Neuronal stem cell (in vitro differentiated cells): ENCODE results near the gene PLEKHM3.
A peak's percentile ranks its signal among the peaks of the same experiment; 100 is the strongest.

Experiments used
- DNase-seq: peaks from one replicate; pipeline ENCODE4 v3.0.0-alpha.2; 2013; ENCODE audit warnings: low spot score
- H2AFZ ChIP-seq: one replicate; pipeline ENCODE4 v1.6.1; 2013; ENCODE audit warnings: mild to moderate bottlenecking, low read length, inconsistent platforms
- H2AK5ac ChIP-seq: 2 replicates; pipeline ENCODE4 v1.6.1; 2013; ENCODE audit warnings: low read depth, mild to moderate bottlenecking, inconsistent platforms, low read length, moderate library complexity, mixed read lengths
- H2BK120ac ChIP-seq: 2 replicates; pipeline ENCODE4 v1.6.1; 2013; ENCODE audit warnings: low read depth, mild to moderate bottlenecking, inconsistent platforms, low read length, moderate library complexity, mixed read lengths
- H2BK12ac ChIP-seq: one replicate; pipeline ENCODE4 v1.6.1; 2013; ENCODE audit warnings: low read length, inconsistent platforms
- H2BK15ac ChIP-seq: 2 replicates; pipeline ENCODE4 v1.6.1; 2013; ENCODE audit warnings: mild to moderate bottlenecking, low read length, inconsistent platforms, mixed read lengths
- H2BK5ac ChIP-seq: one replicate; pipeline ENCODE4 v1.6.1; 2013; ENCODE audit warnings: inconsistent platforms, mild to moderate bottlenecking, low read length, moderate library complexity
- H3K14ac ChIP-seq: one replicate; pipeline ENCODE4 v1.6.1; 2013; ENCODE audit warnings: low read length, inconsistent platforms
- H3K18ac ChIP-seq: 2 replicates; pipeline ENCODE4 v1.6.1; 2013; ENCODE audit warnings: low read length, inconsistent platforms
- H3K23ac ChIP-seq: 2 replicates; pipeline ENCODE4 v1.6.1; 2013; ENCODE audit warnings: low read depth, mild to moderate bottlenecking, mixed read lengths, low read length, inconsistent platforms; ENCODE audit not compliant: poor library complexity
- H3K27ac ChIP-seq: replicated peaks from 3 replicates; pipeline ENCODE4 v1.5.1; 2013; ENCODE audit warnings: low read length, inconsistent platforms
- H3K27me3 ChIP-seq, 3 experiments: 2 replicates each; pipeline ENCODE4 v1.6.1; 2013; ENCODE audit warnings: low read length in 3 of 3, mild to moderate bottlenecking in 2 of 3, inconsistent platforms in 1 of 3, low read depth in 1 of 3, mixed read lengths in 1 of 3, moderate library complexity in 1 of 3; ENCODE audit not compliant: control insufficient read depth in 3 of 3, insufficient read depth in 3 of 3
- H3K36me3 ChIP-seq, 2 donors: replicated peaks in 1 of 2; 2 replicates each; pipeline ENCODE4 v1.6.1; 2013; ENCODE audit warnings: low read length in 2 of 2; ENCODE audit not compliant: control insufficient read depth in 2 of 2, insufficient read depth in 2 of 2
- H3K4ac ChIP-seq: 2 replicates; pipeline ENCODE4 v1.6.1; 2013; ENCODE audit warnings: inconsistent platforms, mild to moderate bottlenecking, low read length, moderate library complexity
- H3K4me1 ChIP-seq, 2 donors: 1 replicate in 1 of 2; 2 replicates in 1 of 2; pipeline ENCODE4 v1.6.1; 2013; ENCODE audit warnings: low read length in 2 of 2, low read depth in 1 of 2; ENCODE audit not compliant: control insufficient read depth in 2 of 2, insufficient read depth in 1 of 2
- H3K4me2 ChIP-seq: one replicate; pipeline ENCODE4 v1.6.1; 2013; ENCODE audit warnings: mild to moderate bottlenecking, low read length, inconsistent platforms; ENCODE audit not compliant: insufficient read depth, poor library complexity, severe bottlenecking
- H3K4me3 ChIP-seq, 2 donors: 2 replicates each; pipeline ENCODE4 v1.5.1; 2013; ENCODE audit warnings: low read length in 2 of 2, mild to moderate bottlenecking in 2 of 2, inconsistent platforms in 1 of 2, moderate library complexity in 1 of 2
- H3K79me1 ChIP-seq: one replicate; pipeline ENCODE4 v1.6.1; 2013; ENCODE audit warnings: low read depth, mild to moderate bottlenecking, inconsistent platforms, low read length, moderate library complexity
- H3K9ac ChIP-seq: one replicate; pipeline ENCODE4 v1.6.1; 2013; ENCODE audit warnings: mild to moderate bottlenecking, low read depth, low read length, inconsistent platforms; ENCODE audit not compliant: poor library complexity
- H3K9me3 ChIP-seq, 2 donors: replicated peaks in 1 of 2; 2 replicates each; pipeline versions ENCODE3 to v1.6.1; 2013; ENCODE audit warnings: low read length in 2 of 2, mild to moderate bottlenecking in 2 of 2, inconsistent platforms in 1 of 2, low read depth in 1 of 2, mixed read lengths in 1 of 2, moderate library complexity in 1 of 2; ENCODE audit not compliant: control insufficient read depth in 2 of 2, insufficient read depth in 1 of 2
- H4K8ac ChIP-seq: one replicate; pipeline ENCODE4 v1.6.1; 2013; ENCODE audit warnings: low read depth, mild to moderate bottlenecking, inconsistent platforms, low read length, moderate library complexity
- H4K91ac ChIP-seq: one replicate; pipeline ENCODE4 v1.6.1; 2013; ENCODE audit warnings: low read length, low read depth, mild to moderate bottlenecking, inconsistent platforms; ENCODE audit not compliant: poor library complexity
- WGBS, 2 donors: extraction: QIAGEN DNeasy Blood & Tissue Kit; methylation state at CpG; one replicate each; pipeline ENCODE4 v1.1.7; 2013; ENCODE audit warnings: missing lambda C conversion rate in 2 of 2, mixed read lengths in 1 of 2; ENCODE audit not compliant: insufficient read length in 2 of 2, insufficient replicate concordance in 1 of 2; ENCODE audit errors: extremely low coverage in 2 of 2; 5-methylcytosine and 5-hydroxymethylcytosine counted together

Gene PLEKHM3

GRCh38 chr2:207955456-207955855 is 69.9 kb downstream of the PLEKHM3 start:
- Histone ChIP-seq H3K4me3 (no peak overlapping the region), H4K8ac (no peak overlapping the region), H3K18ac (no peak overlapping the region), H2BK5ac (no peak overlapping the region), H4K91ac (no peak overlapping the region), H3K79me1 (no peaks in the 10 kb centered on the region), H3K4ac (no peak overlapping the region), H2AK5ac (no peak overlapping the region), H2BK12ac (no peak overlapping the region), H2BK120ac (no peak overlapping the region), H3K23ac (no peak overlapping the region), H2AFZ (no peak overlapping the region), H3K36me3 (no peaks in the 10 kb centered on the region), H3K14ac (no peak overlapping the region), H3K27ac (no peak overlapping the region), H3K9me3 (no peaks in the 10 kb centered on the region), H3K4me1 (peaks cover 2 to 11% of the 10 kb centered on the region in 2 donors), H2BK15ac (no peak overlapping the region), H3K9ac (no peak overlapping the region), H3K4me2 (no peak overlapping the region), H3K27me3 (no peaks in the 10 kb centered on the region)
- no peak for DNase-seq
- WGBS, 2 donors, result no CpG with 5 or more reads among the region's 1 CpG

GRCh38 chr2:207953354-207953753 is 72.0 kb downstream of the PLEKHM3 start:
- no peak overlapping the region for H2AFZ ChIP-seq
- no peak overlapping the region for H3K23ac ChIP-seq
- no peak overlapping the region for H2BK120ac ChIP-seq
- DNase-seq, result no peak
- no peak overlapping the region for H2BK12ac ChIP-seq
- no peaks in the 10 kb centered on the region for H3K27me3 ChIP-seq
- no peaks in the 10 kb centered on the region for H3K36me3 ChIP-seq
- no CpG with 5 or more reads among the region's 3 CpGs for WGBS, 2 donors
- no peak overlapping the region for H3K4ac ChIP-seq
- H3K14ac ChIP-seq, result no peak overlapping the region
- H3K9me3 ChIP-seq, result no peaks in the 10 kb centered on the region
- H3K9ac ChIP-seq, result no peak overlapping the region
- H2BK15ac ChIP-seq, result no peak overlapping the region
- H3K4me3 ChIP-seq, result no peak overlapping the region
- no peaks in the 10 kb centered on the region for H3K79me1 ChIP-seq
- H4K8ac ChIP-seq, result no peak overlapping the region
- H2BK5ac ChIP-seq, result no peak overlapping the region
- no peak overlapping the region for H3K4me2 ChIP-seq
- no peak overlapping the region for H3K27ac ChIP-seq
- H3K18ac ChIP-seq, result no peak overlapping the region
- peaks cover 2 to 17% of the 10 kb centered on the region in 2 donors for H3K4me1 ChIP-seq
- H2AK5ac ChIP-seq, result no peak overlapping the region
- no peak overlapping the region for H4K91ac ChIP-seq

GRCh38 chr2:207952564-207953345 is 72.6 kb downstream of the PLEKHM3 start:
- Histone ChIP-seq H2BK12ac (no peak overlapping the region), H2AFZ (no peak overlapping the region), H2BK120ac (no peak overlapping the region), H3K79me1 (no peaks in the 10 kb centered on the region), H3K27me3 (no peaks in the 10 kb centered on the region), H3K27ac (no peak overlapping the region), H3K18ac (no peak overlapping the region), H3K9ac (no peak overlapping the region), H3K4me3 (no peak overlapping the region), H3K9me3 (no peaks in the 10 kb centered on the region), H3K4me2 (no peak overlapping the region), H2BK5ac (no peak overlapping the region), H2AK5ac (no peak overlapping the region), H3K23ac (no peak overlapping the region), H3K14ac (no peak overlapping the region), H2BK15ac (no peak overlapping the region), H3K4me1 (peaks cover 2 to 19% of the 10 kb centered on the region in 2 donors), H3K4ac (no peak overlapping the region), H4K91ac (no peak overlapping the region), H4K8ac (no peak overlapping the region), H3K36me3 (no peaks in the 10 kb centered on the region)
- WGBS, 2 donors, result no CpG with 5 or more reads among the region's 6 CpGs
- no peak for DNase-seq

GRCh38 chr2:207951734-207952470 is 73.4 kb downstream of the PLEKHM3 start:
- H2AK5ac ChIP-seq, result no peak overlapping the region
- H3K9me3 ChIP-seq, result no peaks in the 10 kb centered on the region
- no peak overlapping the region for H2BK120ac ChIP-seq
- H3K14ac ChIP-seq, result no peak overlapping the region
- no peak overlapping the region for H3K4me3 ChIP-seq
- H3K4me2 ChIP-seq, result no peak overlapping the region
- no peak overlapping the region for H2BK15ac ChIP-seq
- no peak overlapping the region for H2BK12ac ChIP-seq
- no peak overlapping the region for H3K4ac ChIP-seq
- no peaks in the 10 kb centered on the region for H3K36me3 ChIP-seq
- no peak overlapping the region for H4K8ac ChIP-seq
- peak overlapping the region; percentile 62 for H3K27ac ChIP-seq
- no peak overlapping the region for H3K18ac ChIP-seq
- H3K79me1 ChIP-seq, result no peaks in the 10 kb centered on the region
- H3K23ac ChIP-seq, result no peak overlapping the region
- no peak overlapping the region for H4K91ac ChIP-seq
- WGBS, 2 donors, result no CpG with 5 or more reads among the region's 5 CpGs
- no peak overlapping the region for H2BK5ac ChIP-seq
- no peak overlapping the region for H3K9ac ChIP-seq
- no peak for DNase-seq
- no peaks in the 10 kb centered on the region for H3K27me3 ChIP-seq
- H2AFZ ChIP-seq, result no peak overlapping the region
- peaks cover 2 to 21% of the 10 kb centered on the region in 2 donors for H3K4me1 ChIP-seq
